ENCODE results near the gene MBD4.
"Not testable (repeated sequence)": the region's sequence is repeated elsewhere in the genome, so short reads cannot be mapped to it uniquely, and the experiment has no call there.

MBD4 gene

DNA sequence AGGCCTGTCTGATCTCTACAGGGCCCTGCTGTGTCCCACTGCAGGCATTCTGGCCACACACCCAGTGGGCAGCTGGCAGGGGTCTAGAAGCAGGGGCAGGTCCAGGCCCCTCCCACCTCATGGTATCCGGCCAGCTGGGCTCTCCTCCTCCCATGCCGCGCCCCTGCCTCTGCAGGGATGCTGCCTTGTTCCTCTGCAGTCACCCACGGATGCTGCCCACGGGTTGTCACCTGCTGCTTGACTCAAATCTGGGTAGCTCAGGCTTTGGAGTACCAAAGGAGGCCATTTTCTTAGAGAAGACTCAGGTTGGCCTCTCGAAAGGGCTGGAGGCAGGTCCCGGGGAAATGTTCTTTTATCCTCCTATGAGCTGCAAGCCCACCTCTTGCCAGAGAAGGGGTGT, 36.3 kb downstream of the MBD4 start:
- no peak for FAIRE-seq

- FAIRE-seq = no peak
Measured at GRCh38 chr3:129402616-129403015, 37.1 kb downstream of the MBD4 start.

GRCh38 chr3:129402210-129402609, 37.5 kb downstream of the MBD4 start:
- FAIRE-seq = no peak

DNA sequence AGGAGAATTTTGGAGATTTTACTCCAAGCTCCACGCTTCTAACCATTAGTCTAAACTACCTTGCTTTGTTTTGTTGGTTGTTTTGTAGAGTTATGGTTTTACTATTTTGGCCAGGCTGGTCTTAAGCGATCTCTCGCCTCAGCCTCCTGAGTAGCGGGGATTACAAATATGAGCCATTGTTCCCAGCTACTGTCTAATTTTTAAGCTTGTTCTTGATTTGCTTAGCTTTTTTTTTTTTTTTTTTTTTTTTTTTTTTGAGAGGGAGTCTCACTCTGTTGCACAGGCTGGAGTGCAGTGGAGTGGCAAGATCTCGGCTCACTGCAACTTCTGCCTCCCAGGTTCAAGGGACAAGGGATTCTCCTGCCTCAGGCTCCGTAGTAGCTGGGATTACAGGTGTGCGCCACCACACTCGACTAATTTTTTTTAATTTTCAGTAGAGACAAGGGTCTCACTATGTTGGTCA, 39.8 kb downstream of the MBD4 start:
- no peak for FAIRE-seq

- peak; percentile 98 for FAIRE-seq
Measured at GRCh38 chr3:129399145-129399894, 40.4 kb downstream of the MBD4 start.

GRCh38 chr3:129398803-129399144, 41.0 kb downstream of the MBD4 start:
- no peak for FAIRE-seq

DNA sequence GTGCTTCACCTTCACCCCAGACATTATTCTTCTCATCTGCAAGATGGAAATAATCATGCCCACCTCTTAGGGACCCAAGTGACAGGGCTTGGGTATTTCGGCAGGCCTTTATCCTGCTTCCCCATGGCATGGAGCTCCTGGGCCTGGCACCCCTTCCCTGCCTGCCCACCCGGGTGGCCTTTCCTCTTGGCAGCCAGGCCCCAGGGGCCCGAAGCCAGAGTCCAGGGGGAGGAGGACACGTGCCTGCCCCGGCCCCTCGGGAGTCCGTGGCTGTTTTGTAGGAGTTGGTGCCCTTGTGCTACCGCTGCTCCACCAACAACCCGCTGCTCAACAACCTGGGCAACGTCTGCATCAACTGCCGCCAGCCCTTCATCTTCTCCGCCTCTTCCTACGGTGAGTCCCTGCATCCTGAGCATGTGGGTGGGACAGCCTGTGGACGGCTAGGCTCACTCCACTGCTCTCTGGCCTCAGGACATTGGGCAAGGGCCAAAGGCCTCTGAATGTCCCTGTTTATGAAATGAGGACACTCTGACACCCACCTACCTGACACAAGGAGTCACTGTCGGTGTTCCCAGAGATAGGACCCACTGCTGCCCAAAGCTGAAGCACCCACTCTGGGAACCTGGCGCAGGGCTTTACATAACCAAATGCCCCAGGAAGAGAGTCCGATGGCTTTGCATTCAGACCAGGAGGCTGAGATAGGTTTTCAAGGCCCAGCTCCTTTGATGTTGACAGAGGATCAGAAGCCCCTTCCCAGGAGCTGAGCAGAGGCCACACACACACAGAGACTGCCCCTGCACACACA, 45.8 kb downstream of the MBD4 start:
- not testable (repeated sequence) for FAIRE-seq

DNA sequence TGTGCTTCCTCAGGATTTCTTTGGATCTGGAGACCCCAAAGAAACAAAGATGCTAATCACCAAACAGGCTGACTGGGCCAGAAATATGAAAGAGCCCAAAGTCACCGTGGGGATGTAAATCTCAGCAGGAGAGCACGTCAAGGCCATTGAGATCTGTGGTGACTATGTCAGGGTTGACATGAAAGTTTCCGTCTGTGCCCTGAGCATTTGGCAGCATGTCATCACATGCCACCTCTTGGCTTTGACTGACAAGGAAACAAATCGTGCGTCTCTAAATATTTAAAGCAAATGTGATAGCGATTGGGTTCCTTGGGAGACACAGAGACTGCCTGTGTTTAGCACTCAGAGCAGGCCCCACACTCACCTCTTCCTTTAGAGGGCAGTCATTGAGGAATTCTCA, 46.5 kb downstream of the MBD4 start:
- FAIRE-seq = no peak

DNA sequence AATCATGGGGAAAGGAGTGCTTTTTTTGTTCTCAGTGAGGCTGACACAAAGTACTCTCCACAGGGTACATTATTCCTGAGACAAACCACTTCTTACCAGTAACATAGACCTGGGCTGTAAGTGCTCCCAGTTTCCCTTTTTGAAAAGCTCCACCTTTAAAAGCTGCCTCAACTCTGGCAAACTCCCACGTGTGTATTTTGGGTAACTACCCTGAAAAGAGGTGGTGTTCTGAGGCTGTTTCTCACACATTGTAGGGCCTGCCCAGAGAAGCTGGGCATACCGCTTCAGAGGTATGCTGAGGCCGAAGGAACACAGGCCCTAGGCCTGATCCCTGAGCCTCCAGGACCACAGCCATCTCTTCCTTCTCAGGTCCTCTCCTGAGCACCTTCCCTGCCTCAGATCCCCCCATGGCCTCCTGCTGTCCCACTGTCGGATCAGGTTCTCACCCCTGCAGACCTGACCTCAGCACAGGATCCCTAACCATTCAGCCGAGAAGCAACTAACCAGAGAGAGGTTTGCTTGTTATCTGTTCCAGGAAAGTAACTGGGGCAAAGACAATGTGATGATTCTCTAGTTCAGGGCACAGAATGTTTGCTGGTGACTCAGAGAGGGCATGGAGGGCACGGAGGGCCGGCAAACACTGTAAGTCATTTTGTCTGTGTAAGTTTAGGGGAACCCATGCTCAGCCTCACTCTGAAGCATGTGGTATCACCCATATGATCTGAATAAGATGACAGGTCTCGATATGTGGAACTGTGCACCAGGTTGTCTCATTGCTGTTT, 47.5 kb downstream of the MBD4 start:
- not testable (repeated sequence) for FAIRE-seq

DNA sequence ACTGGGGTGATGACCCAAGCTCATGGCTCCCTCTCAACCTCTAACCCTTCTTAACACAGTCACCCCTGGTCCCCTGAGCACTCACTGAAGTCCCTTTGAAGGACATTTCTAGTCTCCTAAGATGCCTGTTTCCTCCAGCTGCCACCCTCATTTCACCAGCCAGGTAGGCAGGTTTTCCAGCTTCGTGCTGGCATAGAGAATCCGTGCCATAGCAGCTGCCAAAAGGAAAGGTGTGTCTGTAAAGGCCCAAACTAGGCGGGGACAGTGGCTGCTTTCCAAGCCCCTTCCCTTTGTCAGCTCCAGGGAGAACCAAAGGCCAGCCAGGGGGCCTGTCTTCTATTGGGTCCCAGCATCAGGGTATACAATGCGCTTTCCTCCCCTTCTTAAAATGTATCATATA, 48.2 kb downstream of the MBD4 start:
- not testable (repeated sequence) for FAIRE-seq

GRCh38 chr3:129389572-129389937, 50.2 kb downstream of the MBD4 start:
- no peak for FAIRE-seq

DNA sequence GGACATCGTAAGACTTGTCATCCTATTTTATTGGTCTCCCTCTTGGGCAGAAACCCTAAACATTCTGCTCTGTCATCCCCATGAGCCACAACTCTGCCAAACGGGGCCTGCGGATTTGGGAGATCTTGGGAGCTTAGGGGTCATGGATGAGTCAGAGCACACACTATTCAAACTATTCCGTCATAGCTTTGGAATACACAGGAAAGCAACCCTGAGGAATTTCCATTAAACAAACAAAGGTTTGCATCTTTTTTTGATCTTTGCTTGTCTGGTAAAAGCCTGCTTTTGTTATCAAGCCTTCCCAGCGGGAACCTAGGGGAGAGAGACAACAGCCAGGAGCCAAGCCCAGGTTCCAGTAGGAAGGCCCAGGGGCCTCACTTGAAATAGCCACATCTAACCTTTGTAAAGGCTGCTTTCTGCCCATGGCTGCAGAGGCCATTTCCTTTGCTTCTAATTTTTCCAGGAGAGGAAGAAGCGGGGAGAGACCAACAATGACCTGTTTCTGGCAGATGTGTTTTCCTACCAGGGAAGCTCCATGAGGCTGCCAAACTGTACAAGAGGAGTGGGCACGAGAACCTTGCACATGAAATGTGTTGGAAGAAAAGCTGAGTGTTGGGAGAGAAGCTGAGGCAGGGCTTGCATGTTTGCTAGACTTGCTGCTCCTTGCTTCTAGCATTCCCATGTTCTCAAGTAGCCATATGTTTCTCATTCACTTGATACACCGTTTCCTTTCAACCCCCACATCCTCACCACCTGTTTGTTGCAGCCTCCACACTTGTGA, 50.8 kb downstream of the MBD4 start:
- FAIRE-seq = not testable (repeated sequence)

DNA sequence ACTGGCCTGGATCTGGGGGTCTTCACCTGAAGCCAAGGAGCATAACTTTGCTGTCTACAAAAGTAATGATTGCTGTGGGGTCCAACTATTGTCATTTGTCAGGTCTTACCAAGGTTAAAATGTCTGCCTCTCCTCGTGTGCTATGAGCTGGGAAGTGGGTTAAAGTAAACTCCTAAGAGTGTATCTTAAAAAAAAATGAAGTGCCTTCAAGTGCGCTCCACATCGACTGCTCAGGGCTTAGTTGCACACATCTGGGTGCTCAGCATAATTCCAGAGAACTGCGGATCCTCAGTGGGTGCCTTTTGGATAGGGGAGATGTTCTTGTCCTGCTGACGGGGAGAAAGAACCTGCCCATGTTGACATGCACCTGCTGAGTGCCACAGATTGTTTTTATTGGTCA, 52.3 kb downstream of the MBD4 start:
- no peak for FAIRE-seq

DNA sequence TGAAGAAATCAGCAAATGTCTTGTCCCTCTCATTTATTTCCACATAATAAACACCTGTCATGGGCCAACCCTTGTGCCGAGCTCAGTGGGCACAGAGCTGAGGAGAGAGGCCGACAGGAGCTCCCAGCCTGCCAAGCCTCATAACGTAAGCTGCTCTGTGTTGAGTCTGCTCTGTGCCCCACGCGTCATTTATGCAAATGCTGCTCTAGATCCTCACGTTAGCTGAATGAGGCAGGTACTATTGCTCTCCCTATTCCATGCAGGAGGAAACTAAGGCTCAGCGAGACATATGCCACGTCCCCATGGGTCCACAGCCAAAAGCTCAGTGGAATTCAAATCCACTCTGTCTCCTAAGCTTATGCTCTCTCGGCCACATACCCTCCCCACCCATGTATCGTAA, 52.8 kb downstream of the MBD4 start:
- no peak for FAIRE-seq

DNA sequence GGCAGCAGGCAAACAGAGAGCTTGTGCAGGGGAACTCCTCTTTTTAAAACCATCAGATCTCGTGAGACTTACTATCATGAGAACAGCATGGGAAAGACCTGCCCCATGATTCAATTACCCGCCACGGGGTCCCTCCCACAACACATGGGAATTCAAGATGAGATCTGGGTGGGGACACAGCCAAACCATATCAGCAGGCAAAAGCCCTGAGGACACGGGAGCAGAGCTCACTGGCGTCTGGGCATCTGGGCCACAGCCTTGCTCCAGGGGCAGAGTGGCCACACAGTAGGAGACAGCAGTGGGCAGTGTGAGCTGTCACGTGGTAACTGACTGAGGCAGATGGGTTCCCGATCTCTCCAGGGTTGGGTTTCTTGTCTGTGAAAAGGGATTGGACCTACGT, 54.2 kb downstream of the MBD4 start:
- FAIRE-seq = not testable (repeated sequence)

- no peak for FAIRE-seq
Measured at GRCh38 chr3:129384594-129385323, 55.0 kb downstream of the MBD4 start.

GRCh38 chr3:129384103-129384502, 55.6 kb downstream of the MBD4 start:
- FAIRE-seq = not testable (repeated sequence)

GRCh38 chr3:129383292-129383860, 56.4 kb downstream of the MBD4 start:
- no peak for FAIRE-seq

- no peak for FAIRE-seq
Measured at GRCh38 chr3:129382366-129382765, 57.4 kb downstream of the MBD4 start.

All from islet of Langerhans (tissue), 1 donor.